Nephron (organoid): Measurements from ENCODE around the gene HHIPL1.

Source experiments
- H3K27ac Mint-ChIP-seq, 3 experiments: 2 replicates each; pipeline ENCODE4 v1.8.0; 2020; ENCODE audit warnings: mixed read lengths in 3 of 3, mild to moderate bottlenecking in 2 of 3, moderate library complexity in 1 of 3
- H3K27me3 Mint-ChIP-seq: 2 replicates; pipeline ENCODE4 v1.8.0; 2021; ENCODE audit warnings: low read depth, mild to moderate bottlenecking, moderate library complexity, mixed read lengths
- H3K36me3 Mint-ChIP-seq: 2 replicates; pipeline ENCODE4 v1.8.0; 2020; ENCODE audit warnings: low read depth, mixed read lengths
- H3K4me1 Mint-ChIP-seq: 2 replicates; pipeline ENCODE4 v1.8.0; 2020; ENCODE audit warnings: mixed read lengths
- H3K4me3 Mint-ChIP-seq, 3 experiments: 2 replicates each; pipeline ENCODE4 v1.8.0; 2020; ENCODE audit warnings: mild to moderate bottlenecking in 3 of 3, mixed read lengths in 3 of 3, moderate library complexity in 2 of 3
- H3K9me3 Mint-ChIP-seq: 2 replicates; pipeline ENCODE4 v1.8.0; 2020; ENCODE audit warnings: mixed read lengths
- TF ChIP-seq, protein P1 (sequence below), 3 experiments: fragments of 200-600 bp; sonication (generic); IDR thresholded peaks; one replicate each; pipeline ENCODE4 v1.5.0; 2021; ENCODE audit warnings: antibody characterized with exemption in 3 of 3; ENCODE audit not compliant: unreplicated experiment in 3 of 3

The HHIPL1 gene

DNA sequence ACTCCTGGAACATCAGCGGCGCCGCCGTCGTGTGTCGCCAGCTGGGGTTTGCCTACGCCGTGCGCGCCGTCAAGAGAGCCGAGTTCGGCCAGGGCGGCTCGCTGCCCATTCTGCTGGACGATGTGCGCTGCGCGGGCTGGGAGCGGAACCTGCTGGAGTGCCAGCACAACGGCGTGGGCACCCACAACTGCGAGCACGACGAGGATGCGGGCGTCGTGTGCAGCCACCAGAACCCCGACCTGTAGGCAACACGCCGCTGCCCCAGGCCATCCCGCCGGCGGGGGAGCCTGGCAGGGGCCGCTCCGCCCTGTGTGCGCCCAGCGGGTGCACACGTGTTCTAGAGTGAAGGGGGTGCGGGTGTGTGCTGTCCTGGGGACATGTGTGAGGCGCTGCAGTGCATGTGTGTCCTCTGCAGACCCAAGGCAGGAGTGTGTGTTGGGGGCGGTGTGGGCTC, 30.5 kb downstream of the HHIPL1 start:
- Mint-ChIP-seq H3K27ac (no peak overlapping the region), H3K4me1 (peaks cover 14% of the 10 kb centered on the region), H3K4me3 (no peak overlapping the region), H3K36me3 (no peaks in the 10 kb centered on the region), H3K27me3 (no peaks in the 10 kb centered on the region), H3K9me3 (no peaks in the 10 kb centered on the region)
- TF ChIP-seq, protein P1, sequence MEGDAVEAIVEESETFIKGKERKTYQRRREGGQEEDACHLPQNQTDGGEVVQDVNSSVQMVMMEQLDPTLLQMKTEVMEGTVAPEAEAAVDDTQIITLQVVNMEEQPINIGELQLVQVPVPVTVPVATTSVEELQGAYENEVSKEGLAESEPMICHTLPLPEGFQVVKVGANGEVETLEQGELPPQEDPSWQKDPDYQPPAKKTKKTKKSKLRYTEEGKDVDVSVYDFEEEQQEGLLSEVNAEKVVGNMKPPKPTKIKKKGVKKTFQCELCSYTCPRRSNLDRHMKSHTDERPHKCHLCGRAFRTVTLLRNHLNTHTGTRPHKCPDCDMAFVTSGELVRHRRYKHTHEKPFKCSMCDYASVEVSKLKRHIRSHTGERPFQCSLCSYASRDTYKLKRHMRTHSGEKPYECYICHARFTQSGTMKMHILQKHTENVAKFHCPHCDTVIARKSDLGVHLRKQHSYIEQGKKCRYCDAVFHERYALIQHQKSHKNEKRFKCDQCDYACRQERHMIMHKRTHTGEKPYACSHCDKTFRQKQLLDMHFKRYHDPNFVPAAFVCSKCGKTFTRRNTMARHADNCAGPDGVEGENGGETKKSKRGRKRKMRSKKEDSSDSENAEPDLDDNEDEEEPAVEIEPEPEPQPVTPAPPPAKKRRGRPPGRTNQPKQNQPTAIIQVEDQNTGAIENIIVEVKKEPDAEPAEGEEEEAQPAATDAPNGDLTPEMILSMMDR (IDR thresholded peaks at IDR 0.05; ENCODE audit: unreplicated experiment in 3 of 3), result no peak

DNA sequence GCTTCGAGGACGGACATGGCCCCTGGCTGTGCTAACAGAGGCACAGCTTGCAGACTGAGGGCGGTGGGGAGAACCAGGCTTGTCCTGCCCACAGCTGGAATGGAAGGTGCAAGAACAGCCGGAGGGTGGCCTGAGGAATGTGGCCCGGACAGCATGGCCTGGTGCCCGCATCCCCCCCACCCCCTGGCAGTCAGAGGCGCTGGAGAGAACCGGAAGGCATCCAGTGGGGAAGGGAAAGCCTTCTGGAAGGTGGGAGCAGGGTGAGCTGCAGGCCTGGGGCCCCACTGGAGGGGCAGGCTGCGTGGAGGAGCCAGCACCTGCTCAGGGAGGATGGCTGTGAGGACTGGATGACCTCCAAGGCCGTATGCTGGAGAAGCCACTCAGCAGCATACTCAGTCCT, 31.0 kb downstream of the HHIPL1 start:
- H3K4me3 Mint-ChIP-seq, result no peak overlapping the region

DNA sequence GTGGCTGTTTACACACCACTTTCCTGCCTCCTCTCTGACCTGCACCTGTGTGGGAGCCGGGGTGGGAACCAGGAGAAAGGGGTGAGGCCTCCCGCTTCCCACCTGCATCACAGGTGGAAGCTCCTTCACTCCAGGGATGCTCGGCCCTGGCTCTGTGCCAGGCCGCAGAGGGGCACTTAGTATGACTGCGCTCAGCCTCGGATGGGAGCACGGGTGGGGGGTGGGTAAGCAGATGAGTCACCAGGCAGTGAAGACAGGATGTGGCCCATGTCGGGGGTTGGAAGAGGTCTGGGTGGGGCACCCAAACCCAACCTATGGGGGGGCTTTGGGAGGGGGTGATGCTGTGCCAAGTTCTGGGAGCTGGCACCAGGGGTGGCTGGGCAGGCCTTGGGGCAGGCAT, 31.7 kb downstream of the HHIPL1 start:
- TF ChIP-seq, protein P1 (IDR thresholded peaks at IDR 0.05; ENCODE audit: unreplicated experiment in 3 of 3), result no peak
- no peaks in the 10 kb centered on the region for H3K36me3 Mint-ChIP-seq
- no peak overlapping the region for H3K4me3 Mint-ChIP-seq
- peaks cover 2% of the 10 kb centered on the region for H3K27me3 Mint-ChIP-seq
- peaks cover 3% of the 10 kb centered on the region for H3K4me1 Mint-ChIP-seq
- H3K27ac Mint-ChIP-seq, result no peak overlapping the region
- H3K9me3 Mint-ChIP-seq, result no peaks in the 10 kb centered on the region

More for the DNA sequence above, 31.0 kb downstream of the HHIPL1 start:
- H3K27me3 Mint-ChIP-seq, result no peaks in the 10 kb centered on the region
- H3K36me3 Mint-ChIP-seq, result no peaks in the 10 kb centered on the region
- no peak overlapping the region for H3K27ac Mint-ChIP-seq
- peaks cover 8% of the 10 kb centered on the region for H3K4me1 Mint-ChIP-seq
- TF ChIP-seq, protein P1 (IDR thresholded peaks at IDR 0.05; ENCODE audit: unreplicated experiment in 3 of 3), result no peak
- no peaks in the 10 kb centered on the region for H3K9me3 Mint-ChIP-seq

DNA sequence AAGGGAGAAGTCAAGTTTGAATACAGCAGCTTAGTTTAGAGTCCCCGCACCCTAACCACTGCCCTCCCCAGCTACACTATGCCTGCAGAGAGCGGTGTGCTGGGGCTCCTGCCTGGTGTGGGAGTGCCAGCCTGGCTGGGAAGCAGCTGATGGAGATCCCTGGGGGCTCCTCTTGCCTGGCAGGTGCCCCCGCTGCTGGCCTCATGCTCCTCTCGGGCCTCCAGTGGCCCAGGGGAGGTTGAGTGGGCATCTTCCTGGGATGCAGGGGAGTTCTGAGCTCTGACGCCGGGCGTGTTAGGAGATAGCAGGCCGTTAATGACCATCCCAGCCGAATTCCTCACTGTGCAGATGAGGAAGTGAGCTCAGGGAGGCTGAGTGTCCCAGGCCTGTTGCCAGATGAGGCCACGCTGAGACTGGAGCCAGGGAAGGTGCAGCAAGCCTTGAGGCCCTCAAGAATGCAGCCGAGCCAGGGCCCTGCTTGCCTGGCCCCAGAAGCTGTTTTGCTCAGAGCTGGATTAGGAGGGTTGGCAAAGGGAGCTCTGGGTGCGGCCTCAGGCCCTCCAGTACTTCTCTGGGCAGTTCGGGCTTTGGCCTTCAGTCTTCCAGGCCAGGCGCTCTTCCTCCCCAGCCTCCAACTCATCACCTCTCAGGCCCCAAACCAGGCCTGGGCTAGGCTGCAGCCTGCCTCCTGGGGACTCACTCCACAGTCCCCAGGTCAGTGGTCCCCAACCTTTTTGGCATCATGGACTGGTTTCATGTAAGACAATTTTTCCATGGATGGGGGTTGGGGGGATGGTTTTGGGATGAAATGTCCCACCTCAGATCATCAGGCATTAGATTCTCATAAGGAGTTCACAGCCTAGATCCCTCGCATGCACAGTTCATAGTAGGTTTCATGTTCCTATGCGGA, 32.6 kb downstream of the HHIPL1 start:
- TF ChIP-seq, protein P1 (IDR thresholded peaks at IDR 0.05; ENCODE audit: unreplicated experiment in 3 of 3), result no peak
- H3K27me3 Mint-ChIP-seq, result peaks cover 3% of the 10 kb centered on the region
- no peaks in the 10 kb centered on the region for H3K36me3 Mint-ChIP-seq
- no peak overlapping the region for H3K27ac Mint-ChIP-seq
- no peaks in the 10 kb centered on the region for H3K4me1 Mint-ChIP-seq
- no peak overlapping the region for H3K4me3 Mint-ChIP-seq
- H3K9me3 Mint-ChIP-seq, result no peaks in the 10 kb centered on the region

DNA sequence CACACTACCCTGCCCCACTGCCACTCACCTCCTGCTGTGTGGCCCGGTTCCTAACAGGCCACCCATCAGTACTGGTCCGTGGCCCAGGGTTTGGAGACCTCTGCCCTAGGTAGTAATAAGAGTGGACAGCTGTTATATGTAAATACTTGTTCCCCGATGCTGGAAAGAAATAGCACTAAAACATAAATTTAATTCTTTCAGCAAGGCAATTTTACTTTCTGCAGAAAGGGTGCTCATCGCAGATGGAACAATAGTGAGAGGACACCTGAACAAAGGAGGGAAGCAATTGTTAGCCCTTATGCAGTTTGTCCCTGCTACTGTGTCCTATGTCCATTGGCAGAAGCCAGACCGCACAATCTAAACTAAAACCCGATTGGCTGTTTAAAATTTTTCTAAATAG, 33.3 kb downstream of the HHIPL1 start:
- peak overlapping the region in 1 of 3 experiments; percentile 69 for H3K4me3 Mint-ChIP-seq
- no peak overlapping the region for H3K27ac Mint-ChIP-seq
- peaks cover 3% of the 10 kb centered on the region for H3K27me3 Mint-ChIP-seq
- H3K4me1 Mint-ChIP-seq, result no peaks in the 10 kb centered on the region
- no peaks in the 10 kb centered on the region for H3K9me3 Mint-ChIP-seq
- TF ChIP-seq, protein P1 (IDR thresholded peaks at IDR 0.05; ENCODE audit: unreplicated experiment in 3 of 3), result no peak
- no peaks in the 10 kb centered on the region for H3K36me3 Mint-ChIP-seq

DNA sequence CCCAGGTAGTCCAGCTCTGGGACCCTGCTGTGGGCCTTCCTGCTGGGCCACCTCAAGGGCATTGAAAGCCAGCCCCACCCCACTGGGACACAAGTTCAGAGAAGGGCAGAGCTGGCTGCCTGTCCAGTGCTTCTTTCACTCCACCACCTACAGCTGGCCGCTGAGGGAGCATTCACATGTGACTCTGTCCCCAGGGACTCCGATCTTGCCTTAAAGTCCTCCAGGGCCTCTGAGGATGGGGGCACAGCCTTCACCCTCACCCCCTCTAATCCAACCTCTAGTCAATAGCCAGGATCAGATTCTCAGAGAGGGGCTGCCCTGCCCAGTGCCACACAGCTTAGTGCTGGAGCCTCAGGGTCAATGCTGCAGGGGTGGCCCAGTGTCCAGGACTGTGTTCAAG, 34.2 kb downstream of the HHIPL1 start:
- H3K36me3 Mint-ChIP-seq, result no peaks in the 10 kb centered on the region
- no peaks in the 10 kb centered on the region for H3K9me3 Mint-ChIP-seq
- TF ChIP-seq, protein P1 (IDR thresholded peaks at IDR 0.05; ENCODE audit: unreplicated experiment in 3 of 3), result no peak
- H3K4me1 Mint-ChIP-seq, result no peaks in the 10 kb centered on the region
- H3K27ac Mint-ChIP-seq, result no peak overlapping the region
- no peak overlapping the region for H3K4me3 Mint-ChIP-seq
- peaks cover 8% of the 10 kb centered on the region for H3K27me3 Mint-ChIP-seq
